ENCODE measurements around the gene PTGFR.

- TF ChIP-seq SP7 (tag by site-specific recombination; IDR thresholded peaks at IDR 0.05) (no peak), ZNF626 (tag by site-specific recombination; IDR thresholded peaks at IDR 0.05) (no peak), CTCF (tag by site-specific recombination; IDR thresholded peaks at IDR 0.05) (no peak), ZNF169 (tag by site-specific recombination; IDR thresholded peaks at IDR 0.05) (no peak), KLF9 (tag by site-specific recombination; IDR thresholded peaks at IDR 0.05; ENCODE audit: low read depth) (no peak), ZNF138 (tag by site-specific recombination; IDR thresholded peaks at IDR 0.05; ENCODE audit: borderline replicate concordance) (no peak), ZNF16 (tag by site-specific recombination; IDR thresholded peaks at IDR 0.05; ENCODE audit: low read depth) (no peak), ZNF670 (tag by site-specific recombination; IDR thresholded peaks at IDR 0.05; ENCODE audit: low read depth) (no peak), ZNF184 (tag by site-specific recombination; IDR thresholded peaks at IDR 0.05) (no peak), SCRT1 (tag by site-specific recombination; IDR thresholded peaks at IDR 0.05; ENCODE audit: borderline replicate concordance) (no peak), ZNF398 (tag by site-specific recombination; IDR thresholded peaks at IDR 0.05) (no peak), ZEB2 (tag by site-specific recombination; IDR thresholded peaks at IDR 0.05) (no peak), REST (tag by site-specific recombination; IDR thresholded peaks at IDR 0.05) (no peak), ZNF544 (tag by site-specific recombination; IDR thresholded peaks at IDR 0.05) (no peak)
Observed at GRCh38 chr1:78474092-78474491, 16.7 kb upstream of the PTGFR start.

Data from HEK293 (cell line).